HK-2 (cell line): ENCODE data around the gene VMO1.
A peak's percentile ranks its signal among the peaks of the same experiment; 100 is the strongest.

Source experiments
- DNase-seq: peaks from one replicate; pipeline ENCODE4 v3.0.0-alpha.2; 2018; ENCODE audit not compliant: unreplicated experiment

VMO1 gene

DNA sequence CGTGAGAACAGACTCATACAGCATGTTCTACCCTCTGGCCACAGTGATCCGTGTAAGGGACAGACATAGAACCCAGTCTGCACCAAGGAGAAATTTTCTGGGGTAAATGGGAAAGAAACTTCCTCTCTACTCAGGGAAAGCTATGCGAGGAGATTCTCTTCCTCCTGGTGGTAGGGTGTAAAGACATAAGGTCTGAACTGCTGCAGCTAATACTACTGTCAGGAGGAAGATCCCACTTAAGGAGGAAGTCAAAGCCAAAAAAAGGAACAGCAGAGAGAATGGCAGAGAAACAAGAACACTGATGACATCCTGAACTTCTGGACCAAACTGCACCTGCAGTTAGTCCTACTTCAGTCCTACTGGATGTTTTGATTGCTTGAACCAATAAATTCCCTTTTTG is 21.6 kb downstream of the VMO1 start:
- DNase-seq, result no peak

DNA sequence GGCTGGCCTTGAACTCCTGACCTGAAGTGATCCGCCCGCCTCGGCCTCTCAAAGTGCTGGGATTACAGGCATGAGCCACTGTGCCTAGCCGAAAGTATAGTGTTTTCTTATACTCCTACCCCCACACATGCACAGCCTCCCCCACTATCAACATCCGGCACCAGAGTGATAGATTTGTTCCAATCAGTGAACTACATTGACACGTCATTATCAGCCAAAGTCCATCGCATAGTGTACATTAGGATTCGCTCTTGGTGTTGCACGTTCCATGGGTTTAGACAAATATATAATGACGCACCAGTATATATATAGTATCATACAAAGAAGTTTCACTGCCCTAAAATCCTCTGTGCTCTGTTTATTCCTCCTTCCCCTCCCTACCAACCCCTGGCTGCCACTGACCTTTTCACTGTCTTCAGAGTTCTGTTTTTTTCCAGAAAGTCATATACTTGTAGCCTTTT is 26.4 kb downstream of the VMO1 start:
- no peak for DNase-seq

DNA sequence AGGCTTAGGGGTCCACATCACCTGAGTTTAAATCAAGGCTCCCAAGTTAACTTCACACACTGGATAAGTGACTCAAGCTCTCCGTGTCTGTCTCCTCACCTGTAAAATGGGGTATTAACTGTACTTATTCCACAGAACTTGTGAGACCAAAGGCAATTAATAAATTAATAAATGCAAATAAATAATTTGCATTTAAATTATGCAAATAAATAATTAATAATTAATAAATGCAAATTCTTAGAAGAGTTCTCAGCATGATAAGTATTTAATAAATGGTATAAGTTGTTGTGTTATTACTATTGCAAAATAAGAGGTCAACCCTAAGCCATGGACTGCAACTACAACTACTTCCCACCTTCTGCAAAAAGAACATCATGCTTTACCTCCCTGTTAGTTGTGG is 32.8 kb downstream of the VMO1 start:
- no peak for DNase-seq

DNA sequence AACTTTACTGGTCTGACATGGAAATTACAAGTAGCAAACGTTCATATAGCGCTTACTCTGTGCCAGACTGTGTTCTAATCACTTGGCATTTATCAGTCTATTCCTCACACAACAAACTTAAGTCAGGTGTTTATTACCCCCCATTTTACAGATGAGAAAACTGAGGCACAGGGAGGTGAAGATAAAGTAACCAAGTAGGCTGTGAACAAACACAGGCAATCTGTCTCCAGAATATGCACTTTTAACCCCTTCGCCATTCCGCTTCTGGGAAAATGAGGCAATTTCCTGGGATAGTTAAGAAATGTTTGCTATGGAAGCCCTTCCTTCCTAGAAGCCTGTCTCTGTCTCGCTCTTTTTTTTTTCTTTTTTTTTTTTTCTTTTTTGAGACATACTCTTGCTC is 34.2 kb downstream of the VMO1 start:
- no peak for DNase-seq

DNA sequence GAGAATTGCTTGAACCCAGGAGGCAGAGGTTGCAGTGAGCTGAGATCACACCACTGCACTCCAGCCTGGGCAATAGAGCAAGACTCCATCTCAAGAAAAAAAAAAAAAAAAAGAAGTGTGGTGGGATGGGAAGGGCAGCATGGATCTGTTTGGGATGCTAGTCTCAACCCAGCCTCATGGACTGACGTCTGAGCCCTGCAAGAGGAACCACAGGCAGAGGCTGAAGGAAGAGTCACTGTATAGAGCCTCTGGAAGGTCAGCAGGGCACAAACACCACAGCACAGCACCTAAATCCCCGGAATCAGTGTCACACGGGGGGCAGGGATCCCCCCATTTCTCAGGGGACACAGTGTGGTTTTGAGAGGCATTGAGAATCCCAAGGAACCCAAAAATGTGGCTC is 35.6 kb downstream of the VMO1 start:
- DNase-seq, result no peak

DNA sequence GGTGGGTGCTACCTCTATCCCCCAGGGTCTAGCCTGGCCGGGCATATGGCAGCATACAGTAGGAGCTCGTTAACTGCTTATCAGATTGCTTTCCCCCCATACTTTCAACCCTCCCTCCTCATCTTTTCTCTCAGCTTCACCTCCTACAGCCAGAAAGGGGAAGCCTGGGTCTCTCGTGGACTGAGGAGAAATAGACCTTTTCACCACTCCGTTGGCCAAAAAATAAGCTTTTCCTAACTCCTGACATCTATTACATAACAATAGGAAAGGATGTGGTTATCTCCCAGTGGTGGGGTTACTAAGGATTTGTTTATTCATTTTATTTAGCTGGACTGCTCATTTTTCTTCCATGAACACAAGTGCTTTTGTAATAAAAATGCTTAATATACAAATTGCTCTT is 37.5 kb downstream of the VMO1 start:
- DNase-seq, result no peak

DNA sequence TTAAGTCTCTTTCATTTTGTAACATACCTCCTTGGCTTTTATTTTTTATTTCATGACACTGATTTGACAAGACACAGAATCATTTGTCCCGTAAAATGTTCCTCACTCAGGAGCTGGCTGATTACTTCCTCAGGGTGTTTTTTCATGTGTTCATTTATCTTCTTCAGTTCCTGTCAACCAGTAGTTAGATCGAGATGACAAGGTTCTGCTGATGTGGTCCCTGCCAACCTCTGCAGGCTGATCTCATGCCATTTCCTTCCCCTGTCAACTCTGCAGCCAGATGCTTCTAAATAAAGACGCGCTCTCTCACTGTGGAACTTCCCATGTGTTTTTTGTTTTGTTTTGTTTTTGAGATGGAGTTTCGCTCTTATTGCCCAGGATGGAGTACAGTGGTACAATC is 38.3 kb downstream of the VMO1 start:
- DNase-seq, result no peak

DNA sequence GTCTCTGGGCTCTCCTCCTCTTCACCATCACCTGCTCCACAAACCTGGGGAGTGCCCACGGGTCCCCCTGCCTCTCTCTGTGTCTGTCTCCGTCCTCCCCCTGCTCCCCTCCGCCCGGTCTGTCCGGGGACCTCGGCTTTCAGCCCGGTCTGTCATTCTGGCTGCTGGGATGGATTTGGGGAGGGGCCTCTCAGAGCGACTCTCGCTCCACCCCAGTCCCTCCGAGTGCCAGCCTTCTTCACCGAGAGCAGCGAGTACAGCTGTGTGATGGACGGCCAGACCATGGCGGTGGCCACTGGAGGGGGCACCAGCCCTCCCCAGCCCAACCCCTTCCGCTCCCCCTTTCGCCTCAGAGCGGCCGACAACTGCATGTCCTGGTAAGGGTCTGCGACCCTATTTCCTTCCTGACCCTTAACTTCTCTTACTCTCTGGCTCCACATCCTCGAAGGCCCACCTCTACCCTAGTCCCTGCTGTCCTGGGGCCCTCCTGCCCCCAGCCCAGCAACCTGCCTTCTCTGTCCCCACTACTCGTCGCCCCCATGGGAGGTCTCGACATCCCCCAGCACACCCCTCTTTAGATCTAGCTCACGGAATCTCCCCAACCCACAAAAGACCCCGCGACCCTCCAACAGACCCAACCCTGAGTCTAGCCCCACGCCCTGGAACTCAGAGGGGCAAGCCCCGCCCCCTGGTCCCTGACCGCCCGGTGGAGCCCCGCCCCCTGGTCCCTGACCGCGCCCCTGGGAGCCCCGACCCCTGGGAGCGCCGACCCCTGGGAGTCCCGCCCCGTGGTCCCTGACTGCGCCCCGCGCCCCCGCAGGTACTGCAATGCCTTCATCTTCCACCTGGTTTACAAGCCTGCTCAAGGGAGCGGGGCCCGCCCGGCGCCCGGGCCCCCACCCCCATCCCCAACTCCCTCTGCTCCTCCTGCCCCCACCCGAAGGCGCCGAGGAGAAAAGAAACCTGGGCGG is 40.9 kb downstream of the VMO1 start:
- DNase-seq, result no peak

DNA sequence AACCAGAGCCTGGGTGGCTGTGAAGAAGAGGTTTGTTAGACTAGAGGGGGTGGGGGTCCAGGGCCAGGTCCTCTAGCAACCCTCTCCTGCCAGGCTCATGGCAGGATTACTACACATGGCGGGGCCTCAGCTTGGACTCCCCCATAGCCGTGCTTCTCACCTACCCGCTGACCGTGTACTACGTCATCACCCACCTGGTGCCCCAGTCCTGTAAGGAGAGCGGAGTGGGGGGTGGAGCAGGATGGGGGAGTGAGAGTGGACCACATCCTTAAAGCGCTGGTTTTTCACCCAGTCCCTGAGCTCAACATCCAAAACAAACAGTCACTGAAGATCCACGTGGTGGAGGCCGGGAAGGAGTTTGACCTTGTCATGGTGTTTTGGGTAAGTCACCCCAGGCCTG is 42.3 kb downstream of the VMO1 start:
- no peak for DNase-seq

DNA sequence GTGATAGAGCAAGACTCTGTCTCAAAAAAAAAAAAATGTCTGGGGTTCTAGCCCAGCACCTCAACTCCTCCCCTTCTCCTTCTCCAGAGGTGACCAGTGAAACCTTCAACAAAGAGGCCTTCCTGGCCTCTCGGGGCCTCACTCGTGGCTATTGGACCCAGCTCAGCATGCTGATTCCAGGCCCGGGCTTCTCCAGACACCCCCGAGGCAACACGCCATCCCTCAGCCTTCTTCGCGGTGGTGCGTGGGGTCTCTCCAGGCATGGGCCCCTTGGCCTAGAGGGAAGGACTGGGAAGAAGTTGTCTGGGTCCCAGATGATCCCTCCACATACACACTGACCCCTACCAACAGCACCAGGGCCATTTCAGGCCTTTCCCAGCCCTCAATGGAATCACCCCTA is 42.9 kb downstream of the VMO1 start:
- no peak for DNase-seq

DNA sequence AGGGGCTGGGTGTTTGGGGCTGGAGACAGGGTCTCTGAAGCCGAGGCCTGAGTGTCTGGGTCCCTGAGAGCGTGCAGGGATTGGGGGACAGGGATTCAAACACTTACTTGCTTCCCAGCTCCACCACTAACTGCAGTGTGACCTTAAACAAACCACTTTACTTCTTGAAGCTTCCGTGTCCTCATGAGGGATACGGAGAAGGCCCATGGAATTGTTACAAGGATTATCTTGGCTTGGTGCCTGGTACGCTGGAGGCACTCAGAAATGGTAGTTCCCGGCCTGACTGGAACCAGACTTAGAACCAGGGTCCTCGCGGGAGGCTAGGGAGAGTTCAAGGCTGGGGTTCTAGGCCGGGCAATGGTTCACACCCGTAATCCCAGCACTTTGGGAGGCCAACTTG is 43.5 kb downstream of the VMO1 start:
- DNase-seq, result no peak

DNA sequence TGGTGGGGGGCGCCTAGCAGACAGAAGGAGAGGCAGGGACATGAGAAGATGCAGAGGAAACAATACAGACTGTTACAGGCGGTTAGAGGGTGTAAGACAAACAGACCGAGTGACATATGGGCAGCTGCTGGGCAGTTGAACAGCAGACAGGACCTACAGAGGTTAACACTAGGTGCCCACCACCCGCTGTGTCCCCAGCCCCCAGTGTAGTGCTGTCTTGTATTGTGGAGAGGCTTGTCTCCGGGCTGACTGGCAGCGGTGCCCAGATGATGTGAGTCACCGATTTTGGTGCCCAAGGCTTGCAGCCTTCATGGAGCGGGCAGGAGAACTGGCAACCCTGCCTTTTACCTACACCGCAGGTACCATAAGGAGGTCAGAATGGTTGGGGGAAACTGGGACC is 44.0 kb downstream of the VMO1 start:
- DNase-seq, result no peak

DNA sequence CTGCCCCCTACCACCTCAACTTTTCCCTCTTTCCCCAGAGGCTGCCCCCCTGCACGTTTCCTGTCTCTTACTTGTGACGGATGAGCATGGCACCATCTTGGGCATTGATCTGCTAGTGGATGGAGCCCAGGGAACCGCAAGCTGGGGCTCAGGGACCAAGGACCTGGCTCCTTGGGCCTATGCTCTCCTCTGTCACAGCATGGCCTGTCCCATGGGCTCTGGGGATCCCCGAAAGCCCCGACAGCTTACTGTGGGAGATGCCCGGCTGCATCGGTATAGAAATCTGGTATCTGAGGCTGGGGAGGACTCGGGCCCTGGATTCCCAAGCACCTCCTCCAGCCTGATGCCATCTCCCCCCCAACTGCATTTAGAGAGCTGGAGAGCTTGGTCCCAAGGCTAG is 44.6 kb downstream of the VMO1 start:
- DNase-seq, result no peak

DNA sequence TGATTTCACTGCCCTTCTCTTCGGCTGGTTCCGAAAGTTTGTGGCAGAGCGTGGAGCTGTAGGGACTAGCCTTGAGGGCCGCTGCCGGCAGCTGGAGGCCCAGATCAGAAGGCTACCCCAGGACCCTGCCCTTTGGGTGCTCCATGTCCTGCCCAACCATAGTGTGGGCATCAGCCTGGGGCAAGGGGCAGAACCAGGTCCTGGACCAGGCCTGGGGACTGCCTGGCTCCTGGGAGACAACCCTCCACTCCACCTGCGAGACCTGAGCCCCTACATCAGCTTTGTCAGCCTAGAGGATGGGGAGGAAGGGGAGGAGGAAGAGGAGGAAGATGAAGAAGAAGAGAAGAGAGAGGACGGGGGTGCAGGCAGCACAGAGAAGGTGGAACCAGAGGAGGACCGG is 45.6 kb downstream of the VMO1 start:
- DNase-seq, result no peak

DNA sequence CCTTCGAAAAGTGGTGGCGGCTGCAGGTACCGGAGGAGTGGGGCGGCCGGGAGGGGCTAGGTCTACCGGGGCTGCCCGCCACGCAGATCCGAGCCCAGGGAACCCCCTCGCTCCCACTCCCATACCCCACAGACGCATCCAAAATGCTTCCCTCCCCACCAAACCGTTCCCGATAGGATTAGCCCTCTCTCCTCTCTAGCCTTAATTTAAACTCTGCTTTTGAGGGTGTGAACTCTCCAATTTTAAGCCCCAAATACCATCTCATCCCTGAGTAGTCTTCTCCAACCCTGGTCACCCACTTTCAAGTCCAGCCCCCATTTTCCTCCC is 46.2 kb downstream of the VMO1 start:
- no peak for DNase-seq

DNA sequence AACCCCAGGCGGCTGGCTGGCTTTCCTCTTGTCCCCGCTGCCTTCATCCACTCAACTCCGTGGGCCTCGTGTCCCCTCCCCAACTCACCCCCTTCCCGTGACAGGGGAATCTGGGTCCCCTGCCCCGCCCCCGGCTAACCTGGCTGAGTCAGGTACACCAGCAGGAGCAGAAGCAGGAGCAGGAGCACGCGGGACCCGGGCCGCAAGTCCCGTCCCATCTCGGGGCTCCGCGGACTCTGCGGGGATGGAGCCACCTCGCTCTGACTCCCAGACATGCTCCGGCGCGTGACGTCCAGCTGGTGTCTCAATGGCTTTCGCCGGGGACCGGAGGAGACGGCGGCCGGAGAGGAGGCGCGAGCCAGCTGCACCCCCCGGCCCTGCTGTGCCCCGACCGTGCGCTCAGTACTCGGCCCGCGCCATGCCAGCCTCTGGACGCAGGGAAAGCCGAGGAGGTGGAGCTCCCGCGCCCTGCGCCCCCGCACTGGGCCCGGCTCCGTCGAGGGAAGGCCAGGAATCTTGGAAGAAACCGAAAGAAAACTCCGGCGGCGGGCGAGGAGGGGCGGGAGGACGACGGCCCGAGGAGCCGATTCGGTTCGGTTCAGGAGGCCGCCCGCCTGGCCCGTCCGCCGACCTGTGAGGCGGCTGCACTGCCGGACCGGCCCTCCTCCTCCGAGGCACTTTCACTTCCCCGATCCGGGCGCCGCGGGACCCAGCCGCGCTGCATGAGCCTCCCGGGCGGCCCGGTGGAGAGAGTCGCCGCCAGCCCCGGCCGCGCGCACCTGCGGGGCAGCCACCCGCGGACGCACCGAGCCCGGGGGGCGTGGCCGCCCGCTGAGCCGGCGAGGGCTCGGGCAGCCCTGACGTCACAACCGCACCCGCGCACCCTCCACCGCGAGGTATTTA is 46.8 kb downstream of the VMO1 start, which contains the start of the genes CXCL16 and ZMYND15:
Gene CXCL16 (minus strand): TSS at position 807 of the 903 bp plus-strand sequence. CDS start 589 bp downstream, at position 218.
Gene ZMYND15 (plus strand): TSS at position 712 of the 903 bp plus-strand sequence. CDS start 716 bp downstream, outside the sequence.
- peak; percentile 39 for DNase-seq

DNA sequence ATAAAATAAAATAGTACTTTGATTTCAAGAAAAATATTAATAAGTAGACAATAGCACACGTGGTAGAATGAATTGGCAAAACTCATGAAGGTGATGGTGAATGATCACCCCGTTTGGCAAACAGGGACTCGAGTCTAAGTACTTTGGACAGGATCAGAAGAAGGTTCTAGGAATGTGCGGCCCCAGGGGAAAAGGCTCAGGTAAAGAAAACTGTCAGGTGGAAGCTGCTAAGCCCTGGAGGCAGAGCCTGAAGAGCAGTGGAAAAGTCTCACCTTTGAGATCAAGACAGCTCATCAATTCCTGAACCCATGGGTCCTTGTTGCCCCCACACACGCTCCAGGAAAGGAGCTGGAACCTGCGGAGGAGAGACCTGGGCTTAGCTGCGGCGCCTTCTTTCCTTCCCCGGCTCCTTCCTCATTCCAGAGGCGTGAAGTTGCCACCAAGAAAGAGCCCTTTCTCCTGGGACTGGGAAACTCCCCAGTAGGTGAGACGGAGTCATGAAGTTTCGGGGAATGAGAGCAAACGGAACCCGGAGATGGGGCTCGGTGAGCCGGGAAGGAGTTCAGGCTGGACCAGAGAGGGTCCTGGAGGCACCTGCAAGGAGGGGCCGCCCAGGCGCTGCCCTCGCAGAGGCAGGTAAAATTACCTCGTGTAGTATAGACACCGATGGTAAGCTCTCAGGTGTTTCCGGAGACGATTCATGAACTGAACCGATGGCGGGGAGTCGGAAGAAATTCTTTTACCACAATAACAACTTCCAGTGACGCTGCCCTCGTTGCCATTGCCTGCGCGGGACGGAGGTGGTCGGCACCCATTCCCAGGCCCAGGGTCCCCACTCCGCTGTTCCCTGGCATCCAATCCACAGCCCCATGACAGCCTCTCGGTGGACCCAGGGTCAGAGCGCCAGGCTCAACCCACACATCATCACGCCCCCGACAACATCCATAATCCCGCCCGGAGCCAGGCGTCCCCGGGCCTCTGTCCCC is 47.7 kb downstream of the VMO1 start:
- DNase-seq, result no peak

DNA sequence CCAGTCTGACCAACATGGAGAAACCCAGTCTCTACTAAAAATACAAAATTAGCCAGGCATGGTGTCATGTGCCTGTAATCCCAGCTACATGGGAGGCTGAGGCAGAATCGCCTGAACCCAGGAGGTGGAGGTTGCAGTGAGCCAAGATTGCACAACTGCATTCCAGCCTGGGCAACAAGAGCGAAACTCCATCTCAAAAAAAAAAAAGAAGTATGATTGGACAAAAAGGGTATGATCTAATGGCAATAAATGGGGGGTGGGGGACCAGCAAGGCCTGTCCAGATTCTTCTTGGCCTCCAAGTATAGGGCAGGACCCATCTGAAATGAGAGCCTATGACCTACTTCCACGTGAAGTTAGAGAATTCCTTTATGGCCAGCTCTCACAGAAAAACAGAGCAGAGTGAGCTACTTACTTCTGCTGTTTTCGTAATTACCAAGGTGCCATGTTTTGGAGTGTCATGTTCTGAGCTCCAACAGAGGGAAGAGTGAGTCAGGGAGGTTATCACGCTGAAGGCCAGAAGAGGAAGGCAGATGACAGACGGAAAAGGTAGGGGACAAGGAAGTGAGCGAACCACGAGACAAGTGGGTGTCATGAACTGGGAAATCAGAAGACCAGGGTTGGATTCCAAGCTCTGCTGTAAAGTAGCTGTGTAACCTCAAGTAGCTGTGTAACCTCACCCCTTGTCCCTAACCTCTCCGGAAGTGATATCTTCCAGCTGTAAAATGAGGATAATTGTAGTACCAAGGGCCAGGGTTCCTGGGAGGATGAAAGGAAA is 50.1 kb downstream of the VMO1 start:
- DNase-seq, result no peak
